ENCODE results near the gene MAN1A1.

The MAN1A1 gene

GRCh38 chr6:119328892-119329793 is 20.4 kb downstream of the MAN1A1 start:
- Histone ChIP-seq H4K20me1 (ENCODE audit: insufficient read depth, low read length, poor library complexity, severe bottlenecking) (no peaks in the 10 kb centered on the region), H3K4me1 (ENCODE audit: insufficient read depth, low read length, poor library complexity, severe bottlenecking) (peaks cover 66% of the 10 kb centered on the region), H3K9ac (ENCODE audit: low read depth, low read length, poor library complexity, severe bottlenecking) (no peak overlapping the region)

GRCh38 chr6:119328254-119328653 is 21.3 kb downstream of the MAN1A1 start:
- no peak overlapping the region for H3K4me3 ChIP-seq (ENCODE audit: low read length, poor library complexity, severe bottlenecking)
- H3K9ac ChIP-seq (ENCODE audit: low read depth, low read length, poor library complexity, severe bottlenecking): no peak overlapping the region
- H3K79me2 ChIP-seq (ENCODE audit: insufficient read depth, low read length): peaks cover 42% of the 10 kb centered on the region; the same call in 1 of the 2 replicates
- no peaks in the 10 kb centered on the region for H3K27me3 ChIP-seq (ENCODE audit: insufficient read depth, low read length, poor library complexity, severe bottlenecking)
- no peaks in the 10 kb centered on the region for H3K9me3 ChIP-seq (ENCODE audit: insufficient read depth, low read depth, low read length)
- peaks cover 75% of the 10 kb centered on the region for H3K4me1 ChIP-seq (ENCODE audit: insufficient read depth, low read length, poor library complexity, severe bottlenecking)
- H4K20me1 ChIP-seq (ENCODE audit: insufficient read depth, low read length, poor library complexity, severe bottlenecking): no peaks in the 10 kb centered on the region
- H3K4me2 ChIP-seq (ENCODE audit: low read depth, low read length, poor library complexity, severe bottlenecking): peak overlapping the region; percentile 6
- no peak for TF ChIP-seq EZH2phosphoT487 (IDR thresholded peaks at IDR 0.05; ENCODE audit: borderline replicate concordance)
- TF ChIP-seq, protein P1, sequence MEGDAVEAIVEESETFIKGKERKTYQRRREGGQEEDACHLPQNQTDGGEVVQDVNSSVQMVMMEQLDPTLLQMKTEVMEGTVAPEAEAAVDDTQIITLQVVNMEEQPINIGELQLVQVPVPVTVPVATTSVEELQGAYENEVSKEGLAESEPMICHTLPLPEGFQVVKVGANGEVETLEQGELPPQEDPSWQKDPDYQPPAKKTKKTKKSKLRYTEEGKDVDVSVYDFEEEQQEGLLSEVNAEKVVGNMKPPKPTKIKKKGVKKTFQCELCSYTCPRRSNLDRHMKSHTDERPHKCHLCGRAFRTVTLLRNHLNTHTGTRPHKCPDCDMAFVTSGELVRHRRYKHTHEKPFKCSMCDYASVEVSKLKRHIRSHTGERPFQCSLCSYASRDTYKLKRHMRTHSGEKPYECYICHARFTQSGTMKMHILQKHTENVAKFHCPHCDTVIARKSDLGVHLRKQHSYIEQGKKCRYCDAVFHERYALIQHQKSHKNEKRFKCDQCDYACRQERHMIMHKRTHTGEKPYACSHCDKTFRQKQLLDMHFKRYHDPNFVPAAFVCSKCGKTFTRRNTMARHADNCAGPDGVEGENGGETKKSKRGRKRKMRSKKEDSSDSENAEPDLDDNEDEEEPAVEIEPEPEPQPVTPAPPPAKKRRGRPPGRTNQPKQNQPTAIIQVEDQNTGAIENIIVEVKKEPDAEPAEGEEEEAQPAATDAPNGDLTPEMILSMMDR (conservative IDR thresholded peaks at IDR 0.05; ENCODE audit: low read length): no peak
- H2AFZ ChIP-seq (ENCODE audit: low read length): no peak overlapping the region
- H3F3A ChIP-seq (ENCODE audit: low read depth): no peaks in the 10 kb centered on the region
- no peaks in the 10 kb centered on the region; the same call in 1 of the 2 replicates for H3K36me3 ChIP-seq (ENCODE audit: insufficient read depth, low read length)
- no peaks in the 10 kb centered on the region for H3K9me2 ChIP-seq (replicated peaks; ENCODE audit: low read depth, low read length)

More at GRCh38 chr6:119328892-119329793, 20.4 kb downstream of the MAN1A1 start:
- Histone ChIP-seq H3K9me3 (ENCODE audit: insufficient read depth, low read depth, low read length) (no peaks in the 10 kb centered on the region), H3K27me3 (ENCODE audit: insufficient read depth, low read length, poor library complexity, severe bottlenecking) (no peaks in the 10 kb centered on the region), H3K36me3 (ENCODE audit: insufficient read depth, low read length) (no peaks in the 10 kb centered on the region; the same call in 1 of the 2 replicates), H3F3A (ENCODE audit: low read depth) (no peaks in the 10 kb centered on the region), H3K4me2 (ENCODE audit: low read depth, low read length, poor library complexity, severe bottlenecking) (no peak overlapping the region), H3K4me3 (ENCODE audit: low read length, poor library complexity, severe bottlenecking) (no peak overlapping the region), H2AFZ (ENCODE audit: low read length) (no peak overlapping the region), H3K79me2 (ENCODE audit: insufficient read depth, low read length) (peaks cover 34% of the 10 kb centered on the region; the same call in 1 of the 2 replicates), H3K9me2 (replicated peaks; ENCODE audit: low read depth, low read length) (no peaks in the 10 kb centered on the region)
- TF ChIP-seq EZH2phosphoT487 (IDR thresholded peaks at IDR 0.05; ENCODE audit: borderline replicate concordance): no peak

- peaks cover 38% of the 10 kb centered on the region; the same call in 1 of the 2 replicates for H3K79me2 ChIP-seq (ENCODE audit: insufficient read depth, low read length)
- no peaks in the 10 kb centered on the region for H3K27me3 ChIP-seq (ENCODE audit: insufficient read depth, low read length, poor library complexity, severe bottlenecking)
- no peaks in the 10 kb centered on the region for H3K9me2 ChIP-seq (replicated peaks; ENCODE audit: low read depth, low read length)
- H3K4me1 ChIP-seq (ENCODE audit: insufficient read depth, low read length, poor library complexity, severe bottlenecking): peaks cover 79% of the 10 kb centered on the region
- TF ChIP-seq EZH2phosphoT487 (IDR thresholded peaks at IDR 0.05; ENCODE audit: borderline replicate concordance): no peak
- TF ChIP-seq, protein P1 (conservative IDR thresholded peaks at IDR 0.05; ENCODE audit: low read length): no peak
- no peaks in the 10 kb centered on the region for H3F3A ChIP-seq (ENCODE audit: low read depth)
- H3K36me3 ChIP-seq (ENCODE audit: insufficient read depth, low read length): no peaks in the 10 kb centered on the region; the same call in 1 of the 2 replicates
- no peak overlapping the region for H2AFZ ChIP-seq (ENCODE audit: low read length)
- H3K9ac ChIP-seq (ENCODE audit: low read depth, low read length, poor library complexity, severe bottlenecking): no peak overlapping the region
- H3K9me3 ChIP-seq (ENCODE audit: insufficient read depth, low read depth, low read length): no peaks in the 10 kb centered on the region
- H3K4me2 ChIP-seq (ENCODE audit: low read depth, low read length, poor library complexity, severe bottlenecking): peak overlapping the region; percentile 6
- no peaks in the 10 kb centered on the region for H4K20me1 ChIP-seq (ENCODE audit: insufficient read depth, low read length, poor library complexity, severe bottlenecking)
- no peak overlapping the region for H3K4me3 ChIP-seq (ENCODE audit: low read length, poor library complexity, severe bottlenecking)
These were observed 21.8 kb downstream of the MAN1A1 start for GRCh38 chr6:119327810-119328209.

Measured in Loucy (cell line).